GM18868 (cell line): Measurements from ENCODE around the gene NMRK1.

Source experiments
- ATAC-seq: cut with Tn5 transposase; IDR thresholded peaks from one replicate; pipeline ENCODE4 v1.9.1; 2021; ENCODE audit warnings: mild to moderate bottlenecking, moderate library complexity; ENCODE audit not compliant: unreplicated experiment

Gene NMRK1

GRCh38 chr9:75063556-75064305 is 24.2 kb downstream of the NMRK1 start:
- no peak for ATAC-seq

- no peak for ATAC-seq
These were observed 26.8 kb downstream of the NMRK1 start for GRCh38 chr9:75061169-75061568.

- ATAC-seq, result no peak
These were observed 33.5 kb downstream of the NMRK1 start for GRCh38 chr9:75054368-75055001.

GRCh38 chr9:75053869-75054268 is 34.1 kb downstream of the NMRK1 start:
- peak; percentile 99 for ATAC-seq

- ATAC-seq, result no peak
These were observed 36.7 kb downstream of the NMRK1 start for GRCh38 chr9:75051285-75051684.

- no peak for ATAC-seq
These were observed 40.4 kb downstream of the NMRK1 start for GRCh38 chr9:75047506-75047905.

- ATAC-seq, result no peak
These were observed 41.1 kb downstream of the NMRK1 start for GRCh38 chr9:75046725-75047345.

- ATAC-seq, result no peak
These were observed 46.9 kb downstream of the NMRK1 start for GRCh38 chr9:75041041-75041440.

GRCh38 chr9:75039801-75040200 is 48.2 kb downstream of the NMRK1 start:
- peak; percentile 89 for ATAC-seq

GRCh38 chr9:75039009-75039408 is 48.9 kb downstream of the NMRK1 start:
- no peak for ATAC-seq

- ATAC-seq, result no peak
These were observed 51.2 kb downstream of the NMRK1 start for GRCh38 chr9:75036793-75037192.

- ATAC-seq, result no peak
These were observed 54.0 kb downstream of the NMRK1 start for GRCh38 chr9:75033791-75034473.

GRCh38 chr9:75027187-75028107 is 60.5 kb downstream of the NMRK1 start:
- ATAC-seq, result peak; percentile 35

- ATAC-seq, result no peak
These were observed 64.1 kb downstream of the NMRK1 start for GRCh38 chr9:75023846-75024245.

- ATAC-seq, result no peak
These were observed 68.3 kb downstream of the NMRK1 start for GRCh38 chr9:75019654-75020053.

GRCh38 chr9:75019022-75019421 is 68.9 kb downstream of the NMRK1 start:
- ATAC-seq, result no peak

- no peak for ATAC-seq
These were observed 70.6 kb downstream of the NMRK1 start for GRCh38 chr9:75017378-75017777.

- no peak for ATAC-seq
These were observed 74.2 kb downstream of the NMRK1 start for GRCh38 chr9:75013735-75014134.
